ENCODE measurements around the gene RILPL1.
"Not testable (repeated sequence)": the region's sequence is repeated elsewhere in the genome, so short reads cannot be mapped to it uniquely, and the experiment has no call there.

The RILPL1 gene

GRCh38 chr12:123478762-123479161 is 54.8 kb downstream of the RILPL1 start:
- no peak overlapping the region for H3K4me3 ChIP-seq (ENCODE audit: low read length)
- H3K36me3 ChIP-seq (ENCODE audit: insufficient read depth, low read length), result peaks cover 3% of the 10 kb centered on the region; the same call in 1 of the 2 replicates
- H3K9ac ChIP-seq (ENCODE audit: low read depth, low read length), result no peak overlapping the region
- H3K4me1 ChIP-seq (ENCODE audit: insufficient read depth, low read length), result no peaks in the 10 kb centered on the region
- no peaks in the 10 kb centered on the region for H3K27me3 ChIP-seq (ENCODE audit: insufficient read depth, low read length)
- no peak overlapping the region for H3K27ac ChIP-seq (ENCODE audit: low read depth, low read length)
- no peaks in the 10 kb centered on the region for H3K9me3 ChIP-seq (ENCODE audit: insufficient read depth, low read depth, low read length)
- WGBS, result 93% methylated on average over 10 of the region's 10 CpGs

- Histone ChIP-seq H3K27me3 (ENCODE audit: insufficient read depth, low read length) (no peaks in the 10 kb centered on the region), H3K4me3 (ENCODE audit: low read length) (no peak overlapping the region), H3K9me3 (ENCODE audit: insufficient read depth, low read depth, low read length) (no peaks in the 10 kb centered on the region), H3K36me3 (ENCODE audit: insufficient read depth, low read length) (peaks cover 3% of the 10 kb centered on the region; the same call in 1 of the 2 replicates), H3K27ac (ENCODE audit: low read depth, low read length) (no peak overlapping the region), H3K4me1 (ENCODE audit: insufficient read depth, low read length) (no peaks in the 10 kb centered on the region), H3K9ac (ENCODE audit: low read depth, low read length) (no peak overlapping the region)
- WGBS, result 94% methylated on average over 11 of the region's 11 CpGs
Observed at GRCh38 chr12:123478069-123478468, 55.5 kb downstream of the RILPL1 start.

DNA sequence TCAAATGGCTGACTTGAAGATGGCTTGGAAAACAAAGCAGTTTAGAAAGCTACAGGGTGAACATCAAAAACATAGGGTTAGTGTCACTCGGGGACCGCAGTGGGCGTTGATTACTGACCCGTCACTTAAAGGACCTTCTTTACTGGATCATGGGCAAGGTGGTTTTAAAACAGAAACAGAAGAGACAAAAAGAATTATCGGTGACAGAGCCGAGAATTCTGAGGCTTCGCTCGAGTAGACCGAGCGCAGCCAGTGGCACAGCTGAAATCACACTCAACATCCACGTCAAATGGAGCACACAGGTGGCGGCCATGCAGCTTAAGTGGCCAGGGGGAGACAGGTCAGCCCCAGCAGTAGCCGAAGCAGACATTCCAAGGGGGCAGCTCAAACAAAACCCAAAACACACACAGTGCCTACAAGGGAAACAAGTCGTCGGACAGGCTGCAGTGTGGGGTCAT is 58.2 kb downstream of the RILPL1 start:
- no peaks in the 10 kb centered on the region for H3K27me3 ChIP-seq (ENCODE audit: insufficient read depth, low read length)
- no peaks in the 10 kb centered on the region for H3K4me1 ChIP-seq (ENCODE audit: insufficient read depth, low read length)
- no peak overlapping the region for H3K9ac ChIP-seq (ENCODE audit: low read depth, low read length)
- no peak overlapping the region for H3K4me3 ChIP-seq (ENCODE audit: low read length)
- no peak overlapping the region for H3K27ac ChIP-seq (ENCODE audit: low read depth, low read length)
- peaks cover 18% of the 10 kb centered on the region for H3K36me3 ChIP-seq (ENCODE audit: insufficient read depth, low read length)
- no peaks in the 10 kb centered on the region for H3K9me3 ChIP-seq (ENCODE audit: insufficient read depth, low read depth, low read length)
- WGBS, result 93% methylated on average over 15 of the region's 15 CpGs

GRCh38 chr12:123474485-123475245 is 58.9 kb downstream of the RILPL1 start:
- Histone ChIP-seq H3K9ac (ENCODE audit: low read depth, low read length) (no peak overlapping the region), H3K4me3 (ENCODE audit: low read length) (no peak overlapping the region), H3K9me3 (ENCODE audit: insufficient read depth, low read depth, low read length) (no peaks in the 10 kb centered on the region), H3K36me3 (ENCODE audit: insufficient read depth, low read length) (peaks cover 20% of the 10 kb centered on the region), H3K27ac (ENCODE audit: low read depth, low read length) (no peak overlapping the region), H3K27me3 (ENCODE audit: insufficient read depth, low read length) (no peaks in the 10 kb centered on the region), H3K4me1 (ENCODE audit: insufficient read depth, low read length) (no peaks in the 10 kb centered on the region)
- 95% methylated on average over 13 of the region's 13 CpGs for WGBS

DNA sequence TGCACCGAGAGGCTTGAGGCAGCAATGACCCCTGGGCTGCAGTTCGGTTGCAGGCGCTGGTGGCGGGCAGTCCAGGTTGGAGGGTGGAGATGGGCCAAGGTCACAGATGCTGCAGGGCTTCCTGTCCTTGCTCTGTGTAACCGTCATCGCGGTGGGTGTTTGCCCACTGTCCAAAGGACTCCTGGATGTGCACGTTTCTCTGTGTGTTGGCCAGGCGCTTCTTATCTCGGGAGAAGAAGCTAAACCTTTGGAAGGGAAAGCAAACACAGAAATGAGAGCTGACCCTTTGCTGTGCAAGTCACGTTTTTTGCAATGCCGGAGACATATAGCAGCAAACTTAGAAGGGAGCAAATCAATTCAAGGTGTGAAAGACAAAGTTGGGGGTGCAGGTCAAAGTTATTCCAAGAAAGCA is 61.1 kb downstream of the RILPL1 start:
- no peak overlapping the region for H3K27ac ChIP-seq (ENCODE audit: low read depth, low read length)
- peaks cover 22% of the 10 kb centered on the region for H3K36me3 ChIP-seq (ENCODE audit: insufficient read depth, low read length)
- 93% methylated on average over 12 of the region's 12 CpGs for WGBS
- no peaks in the 10 kb centered on the region for H3K9me3 ChIP-seq (ENCODE audit: insufficient read depth, low read depth, low read length)
- no peaks in the 10 kb centered on the region for H3K27me3 ChIP-seq (ENCODE audit: insufficient read depth, low read length)
- H3K4me3 ChIP-seq (ENCODE audit: low read length), result no peak overlapping the region
- H3K4me1 ChIP-seq (ENCODE audit: insufficient read depth, low read length), result no peaks in the 10 kb centered on the region
- no peak overlapping the region for H3K9ac ChIP-seq (ENCODE audit: low read depth, low read length)

DNA sequence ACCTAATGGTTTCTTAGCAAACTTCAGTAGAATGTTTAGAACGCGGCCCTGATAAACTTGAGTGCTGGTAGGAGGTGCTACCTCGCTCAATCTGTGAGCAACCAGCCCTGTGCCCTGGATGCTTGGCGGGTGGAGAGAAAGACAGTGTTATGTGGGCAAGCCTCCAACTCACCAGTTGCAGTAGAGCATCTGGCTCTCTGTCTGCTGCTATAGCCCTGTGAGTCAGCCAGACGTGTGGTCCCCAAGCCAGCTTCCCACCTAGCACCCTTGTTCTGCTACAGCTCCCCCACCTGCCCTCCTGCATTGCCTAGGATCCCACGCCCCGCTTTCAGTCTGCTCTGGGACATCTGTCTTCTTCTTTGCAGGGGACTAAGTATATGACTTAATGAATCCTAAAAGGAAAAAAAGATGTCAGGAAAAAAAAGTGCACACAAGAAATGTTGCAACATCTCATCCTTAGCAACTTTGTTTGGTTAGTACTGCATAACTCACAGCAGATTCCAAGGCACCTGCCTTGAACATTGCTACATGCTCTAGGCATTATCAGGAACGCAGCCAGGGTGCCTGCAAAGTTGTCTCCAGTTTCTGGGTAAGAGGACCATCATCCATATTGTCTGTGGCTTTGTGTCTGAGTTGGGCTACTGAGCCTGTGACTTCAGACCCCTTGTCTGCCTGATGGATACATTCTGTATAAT is 62.0 kb downstream of the RILPL1 start:
- H3K27ac ChIP-seq (ENCODE audit: low read depth, low read length), result no peak overlapping the region
- H3K4me3 ChIP-seq (ENCODE audit: low read length), result no peak overlapping the region
- H3K9ac ChIP-seq (ENCODE audit: low read depth, low read length), result no peak overlapping the region
- H3K36me3 ChIP-seq (ENCODE audit: insufficient read depth, low read length), result peaks cover 28% of the 10 kb centered on the region
- H3K4me1 ChIP-seq (ENCODE audit: insufficient read depth, low read length), result no peaks in the 10 kb centered on the region
- H3K27me3 ChIP-seq (ENCODE audit: insufficient read depth, low read length), result no peaks in the 10 kb centered on the region
- WGBS, result 92% methylated on average over 8 of the region's 8 CpGs
- H3K9me3 ChIP-seq (ENCODE audit: insufficient read depth, low read depth, low read length), result no peaks in the 10 kb centered on the region

DNA sequence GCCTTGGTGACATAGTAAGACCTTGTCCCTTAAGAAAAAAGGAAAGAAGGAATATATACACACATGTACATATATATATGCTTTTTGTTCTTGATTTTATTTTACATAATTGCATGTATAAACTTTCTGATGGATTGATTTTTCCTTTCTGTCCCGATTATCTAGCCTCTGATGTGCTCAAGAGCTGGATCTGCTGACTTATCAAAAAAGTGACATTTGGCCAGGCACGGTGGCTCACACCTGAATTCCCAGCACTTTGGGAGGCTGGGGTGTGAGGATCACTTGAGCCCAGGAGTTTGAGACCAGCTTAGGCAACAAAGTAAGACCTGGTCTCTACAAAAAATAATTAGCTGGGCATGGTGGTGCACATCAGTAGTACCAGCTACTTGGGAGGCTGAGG is 63.5 kb downstream of the RILPL1 start:
- Histone ChIP-seq H3K9me3 (ENCODE audit: insufficient read depth, low read depth, low read length) (no peaks in the 10 kb centered on the region), H3K27me3 (ENCODE audit: insufficient read depth, low read length) (no peaks in the 10 kb centered on the region), H3K4me3 (ENCODE audit: low read length) (no peak overlapping the region), H3K9ac (ENCODE audit: low read depth, low read length) (no peak overlapping the region), H3K36me3 (ENCODE audit: insufficient read depth, low read length) (peaks cover 40% of the 10 kb centered on the region), H3K27ac (ENCODE audit: low read depth, low read length) (no peak overlapping the region), H3K4me1 (ENCODE audit: insufficient read depth, low read length) (no peaks in the 10 kb centered on the region)
- WGBS, result 97% methylated on average over 2 of the region's 2 CpGs

- 76% methylated on average over 1 of the region's 1 CpG for WGBS
- peaks cover 40% of the 10 kb centered on the region for H3K36me3 ChIP-seq (ENCODE audit: insufficient read depth, low read length)
Observed at GRCh38 chr12:123468786-123469185, 64.7 kb downstream of the RILPL1 start.

DNA sequence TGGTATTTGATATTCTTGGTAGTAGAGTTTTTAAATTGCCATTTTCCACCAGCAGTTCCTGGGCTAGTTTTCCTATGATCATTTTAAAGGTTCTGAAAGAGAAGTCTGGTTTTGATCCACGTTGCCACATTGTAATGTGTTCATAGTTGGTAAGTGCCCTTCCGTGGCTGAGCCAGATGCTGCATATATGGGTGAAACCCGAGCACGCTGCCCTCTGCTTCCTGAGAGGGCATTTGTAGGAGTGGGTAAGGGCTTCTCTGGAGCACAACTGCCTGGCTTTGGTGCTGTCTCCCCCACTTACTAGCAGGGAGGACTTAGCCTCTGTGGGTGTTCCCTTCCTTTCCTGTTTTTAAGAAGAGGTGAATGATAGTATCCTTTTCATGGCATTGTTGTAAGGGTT is 68.4 kb downstream of the RILPL1 start:
- Histone ChIP-seq H3K36me3 (ENCODE audit: insufficient read depth, low read length) (peaks cover 28% of the 10 kb centered on the region), H3K27me3 (ENCODE audit: insufficient read depth, low read length) (no peaks in the 10 kb centered on the region), H3K4me3 (ENCODE audit: low read length) (no peak overlapping the region), H3K27ac (ENCODE audit: low read depth, low read length) (no peak overlapping the region), H3K9ac (ENCODE audit: low read depth, low read length) (no peak overlapping the region), H3K9me3 (ENCODE audit: insufficient read depth, low read depth, low read length) (no peaks in the 10 kb centered on the region), H3K4me1 (ENCODE audit: insufficient read depth, low read length) (no peaks in the 10 kb centered on the region)
- WGBS, result 92% methylated on average over 4 of the region's 4 CpGs

More at GRCh38 chr12:123468786-123469185, 64.7 kb downstream of the RILPL1 start:
- Histone ChIP-seq H3K27me3 (ENCODE audit: insufficient read depth, low read length) (no peaks in the 10 kb centered on the region), H3K4me1 (ENCODE audit: insufficient read depth, low read length) (no peaks in the 10 kb centered on the region), H3K27ac (ENCODE audit: low read depth, low read length) (no peak overlapping the region), H3K9ac (ENCODE audit: low read depth, low read length) (no peak overlapping the region), H3K9me3 (ENCODE audit: insufficient read depth, low read depth, low read length) (no peaks in the 10 kb centered on the region), H3K4me3 (ENCODE audit: low read length) (no peak overlapping the region)

GRCh38 chr12:123463174-123463573 is 70.3 kb downstream of the RILPL1 start:
- WGBS, result 95% methylated on average over 11 of the region's 11 CpGs
- H3K9me3 ChIP-seq (ENCODE audit: insufficient read depth, low read depth, low read length); H3K9ac ChIP-seq (ENCODE audit: low read depth, low read length); H3K4me1 ChIP-seq (ENCODE audit: insufficient read depth, low read length); H3K27me3 ChIP-seq (ENCODE audit: insufficient read depth, low read length); H3K4me3 ChIP-seq (ENCODE audit: low read length); H3K27ac ChIP-seq (ENCODE audit: low read depth, low read length): not testable (repeated sequence)
- H3K36me3 ChIP-seq (ENCODE audit: insufficient read depth, low read length), result peaks cover 26% of the 10 kb centered on the region

DNA sequence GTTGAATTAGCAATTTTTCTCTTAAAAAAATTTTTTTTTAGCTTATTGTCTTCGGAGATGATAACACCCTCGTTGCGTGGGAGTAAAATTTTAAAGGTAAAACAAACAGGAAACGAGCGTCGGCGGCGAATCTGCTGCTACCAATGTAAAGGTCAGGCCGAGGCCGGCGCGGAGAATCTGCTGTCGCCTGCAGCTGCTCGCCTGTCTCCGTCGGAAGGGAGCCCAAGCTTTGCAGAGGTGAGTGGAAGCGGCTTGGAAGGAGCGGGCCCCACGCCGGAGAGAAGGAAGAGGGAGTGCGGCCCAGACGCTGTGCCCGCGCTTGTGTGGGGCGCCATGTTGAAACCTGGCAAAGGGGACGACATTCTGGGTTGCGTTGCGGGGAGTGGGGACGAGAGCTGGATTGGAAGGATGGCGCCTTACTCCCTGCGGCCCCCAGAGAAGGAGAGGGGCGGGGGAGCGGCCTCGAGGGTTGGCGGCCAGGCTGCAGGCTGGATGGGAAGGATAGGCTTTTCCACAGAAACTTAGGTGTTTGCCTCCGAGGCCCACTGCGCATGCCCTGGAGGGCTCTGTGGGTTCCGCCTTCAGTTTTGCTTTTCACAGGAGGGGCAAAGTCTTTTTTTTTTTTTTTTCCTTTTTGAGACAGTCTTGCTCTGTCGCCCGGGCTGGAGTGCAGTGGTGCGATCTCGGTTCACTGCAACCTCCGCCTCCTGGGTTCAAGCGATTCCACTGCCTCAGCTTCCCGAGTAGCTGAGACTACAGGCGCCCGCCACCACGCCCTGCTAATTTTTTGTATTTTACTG is 75.3 kb downstream of the RILPL1 start, which contains the start of gene SNRNP35:
SNRNP35 (plus strand) TSS at position 160 of the 800 bp plus-strand sequence. CDS start 7,402 bp downstream, outside the sequence.
- Histone ChIP-seq H3K36me3 (ENCODE audit: insufficient read depth, low read length) (peaks cover 3% of the 10 kb centered on the region; the same call in 1 of the 2 replicates), H3K9ac (ENCODE audit: low read depth, low read length) (peak within 1 kb of the TSS; percentile 98), H3K27ac (ENCODE audit: low read depth, low read length) (peak within 1 kb of the TSS; percentile 99), H3K4me3 (ENCODE audit: low read length) (peak within 1 kb of the TSS; percentile 76), H3K27me3 (ENCODE audit: insufficient read depth, low read length) (no peaks in the 10 kb centered on the region), H3K9me3 (ENCODE audit: insufficient read depth, low read depth, low read length) (no peaks in the 10 kb centered on the region), H3K4me1 (ENCODE audit: insufficient read depth, low read length) (no peaks in the 10 kb centered on the region)
- 2% methylated on average over 48 of the region's 48 CpGs for WGBS
